Neural cell (in vitro differentiated cells): ENCODE data around the gene LSAMP.

Source experiments
- EP300 ChIP-seq: fragments of 450-650 bp; conservative IDR thresholded peaks from 2 replicates; pipeline ENCODE4 v1.6.1; 2014; ENCODE audit warnings: antibody characterized with exemption, mild to moderate bottlenecking, moderate library complexity; ENCODE audit not compliant: poor library complexity, severe bottlenecking
- EZH2 ChIP-seq: fragments of 200-600, 300-800 bp; shearing (Covaris generic), sonication (generic); IDR thresholded peaks from 2 replicates; pipeline ENCODE4 v1.6.1; 2014; ENCODE audit warnings: antibody characterized with exemption, low read length, borderline replicate concordance, mild to moderate bottlenecking; ENCODE audit not compliant: insufficient read depth, poor library complexity, severe bottlenecking
- MXI1 ChIP-seq: fragments of 450-650 bp; conservative IDR thresholded peaks from 2 replicates; pipeline ENCODE4 v1.6.1; 2014; ENCODE audit warnings: antibody characterized with exemption, mild to moderate bottlenecking; ENCODE audit not compliant: poor library complexity, severe bottlenecking
- POLR2AphosphoS5 ChIP-seq: IDR thresholded peaks from 2 replicates; pipeline ENCODE4 v1.6.1; 2012
- RAD21 ChIP-seq: fragments of 450-650 bp; conservative IDR thresholded peaks from 2 replicates; pipeline ENCODE4 v1.6.1; 2014; ENCODE audit warnings: antibody characterized with exemption, mild to moderate bottlenecking, moderate library complexity
- TAF1 ChIP-seq: IDR thresholded peaks from 2 replicates; pipeline ENCODE4 v1.6.1; 2012; ENCODE audit warnings: low read depth
- TF ChIP-seq, protein P1 (sequence below): fragments of 450-650 bp; IDR thresholded peaks from 2 replicates; pipeline ENCODE4 v1.5.1; 2014; ENCODE audit warnings: antibody characterized with exemption, mild to moderate bottlenecking, moderate library complexity; ENCODE audit not compliant: poor library complexity, severe bottlenecking
- TF ChIP-seq, protein P2 (sequence below): IDR thresholded peaks from 2 replicates; pipeline ENCODE4 v1.6.1; 2012; ENCODE audit warnings: borderline replicate concordance

DNA sequence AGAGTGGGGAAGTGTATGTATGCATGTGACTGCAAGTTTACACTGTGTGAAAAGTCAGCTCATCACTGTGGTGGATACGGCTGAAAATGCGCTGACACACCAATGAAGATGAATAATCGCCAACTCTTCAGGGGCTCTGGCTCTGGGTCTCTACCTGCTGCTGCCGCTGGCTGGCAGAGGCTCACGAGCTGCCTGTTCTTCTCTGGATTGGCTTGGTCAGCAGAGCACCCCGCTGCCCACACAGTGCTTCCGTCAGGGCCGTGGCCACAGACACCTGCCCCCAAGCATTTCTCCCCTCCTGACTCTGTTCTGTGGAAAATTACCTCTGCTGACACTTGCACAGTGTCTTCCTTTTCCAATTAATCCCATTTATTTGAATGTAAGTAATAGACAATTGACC is 606.5 kb downstream of the LSAMP start:
- TF ChIP-seq, protein P1, sequence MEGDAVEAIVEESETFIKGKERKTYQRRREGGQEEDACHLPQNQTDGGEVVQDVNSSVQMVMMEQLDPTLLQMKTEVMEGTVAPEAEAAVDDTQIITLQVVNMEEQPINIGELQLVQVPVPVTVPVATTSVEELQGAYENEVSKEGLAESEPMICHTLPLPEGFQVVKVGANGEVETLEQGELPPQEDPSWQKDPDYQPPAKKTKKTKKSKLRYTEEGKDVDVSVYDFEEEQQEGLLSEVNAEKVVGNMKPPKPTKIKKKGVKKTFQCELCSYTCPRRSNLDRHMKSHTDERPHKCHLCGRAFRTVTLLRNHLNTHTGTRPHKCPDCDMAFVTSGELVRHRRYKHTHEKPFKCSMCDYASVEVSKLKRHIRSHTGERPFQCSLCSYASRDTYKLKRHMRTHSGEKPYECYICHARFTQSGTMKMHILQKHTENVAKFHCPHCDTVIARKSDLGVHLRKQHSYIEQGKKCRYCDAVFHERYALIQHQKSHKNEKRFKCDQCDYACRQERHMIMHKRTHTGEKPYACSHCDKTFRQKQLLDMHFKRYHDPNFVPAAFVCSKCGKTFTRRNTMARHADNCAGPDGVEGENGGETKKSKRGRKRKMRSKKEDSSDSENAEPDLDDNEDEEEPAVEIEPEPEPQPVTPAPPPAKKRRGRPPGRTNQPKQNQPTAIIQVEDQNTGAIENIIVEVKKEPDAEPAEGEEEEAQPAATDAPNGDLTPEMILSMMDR: no peak
- TF ChIP-seq TAF1: no peak
- TF ChIP-seq, protein P2, sequence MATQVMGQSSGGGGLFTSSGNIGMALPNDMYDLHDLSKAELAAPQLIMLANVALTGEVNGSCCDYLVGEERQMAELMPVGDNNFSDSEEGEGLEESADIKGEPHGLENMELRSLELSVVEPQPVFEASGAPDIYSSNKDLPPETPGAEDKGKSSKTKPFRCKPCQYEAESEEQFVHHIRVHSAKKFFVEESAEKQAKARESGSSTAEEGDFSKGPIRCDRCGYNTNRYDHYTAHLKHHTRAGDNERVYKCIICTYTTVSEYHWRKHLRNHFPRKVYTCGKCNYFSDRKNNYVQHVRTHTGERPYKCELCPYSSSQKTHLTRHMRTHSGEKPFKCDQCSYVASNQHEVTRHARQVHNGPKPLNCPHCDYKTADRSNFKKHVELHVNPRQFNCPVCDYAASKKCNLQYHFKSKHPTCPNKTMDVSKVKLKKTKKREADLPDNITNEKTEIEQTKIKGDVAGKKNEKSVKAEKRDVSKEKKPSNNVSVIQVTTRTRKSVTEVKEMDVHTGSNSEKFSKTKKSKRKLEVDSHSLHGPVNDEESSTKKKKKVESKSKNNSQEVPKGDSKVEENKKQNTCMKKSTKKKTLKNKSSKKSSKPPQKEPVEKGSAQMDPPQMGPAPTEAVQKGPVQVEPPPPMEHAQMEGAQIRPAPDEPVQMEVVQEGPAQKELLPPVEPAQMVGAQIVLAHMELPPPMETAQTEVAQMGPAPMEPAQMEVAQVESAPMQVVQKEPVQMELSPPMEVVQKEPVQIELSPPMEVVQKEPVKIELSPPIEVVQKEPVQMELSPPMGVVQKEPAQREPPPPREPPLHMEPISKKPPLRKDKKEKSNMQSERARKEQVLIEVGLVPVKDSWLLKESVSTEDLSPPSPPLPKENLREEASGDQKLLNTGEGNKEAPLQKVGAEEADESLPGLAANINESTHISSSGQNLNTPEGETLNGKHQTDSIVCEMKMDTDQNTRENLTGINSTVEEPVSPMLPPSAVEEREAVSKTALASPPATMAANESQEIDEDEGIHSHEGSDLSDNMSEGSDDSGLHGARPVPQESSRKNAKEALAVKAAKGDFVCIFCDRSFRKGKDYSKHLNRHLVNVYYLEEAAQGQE: no peak
- TF ChIP-seq RAD21: no peak
- no peak for TF ChIP-seq POLR2AphosphoS5
- TF ChIP-seq EZH2: no peak
- no peak for TF ChIP-seq MXI1
- no peak for TF ChIP-seq EP300
